Activated naive CD4-positive, alpha-beta T cell treated with anti-CD3 and anti-CD28 coated beads, Interleukin-2, amount 10 ng/mL, durations not matched to agents 7 days and 5 days (primary cell): ENCODE measurements around the gene RIMBP2.
"Not testable (repeated sequence)": the region's sequence is repeated elsewhere in the genome, so short reads cannot be mapped to it uniquely, and the experiment has no call there.

Source experiments
- CTCF ChIA-PET: fragments of 350-600 bp; sonication (Branson Sonifier 250); formaldehyde crosslinking; loops from one replicate; lab custom pipeline; 2021; ENCODE audit warnings: antibody characterized with exemption; lab: Charles Lee
- DNase-seq: peaks from one replicate; pipeline ENCODE4 v3.0.0-alpha.2; 2020
- H3K27ac Mint-ChIP-seq: one replicate; pipeline ENCODE4 v1.8.0; 2021; ENCODE audit warnings: mild to moderate bottlenecking, moderate library complexity, mixed read lengths
- H3K27me3 Mint-ChIP-seq: one replicate; pipeline ENCODE4 v1.8.0; 2021; ENCODE audit warnings: mild to moderate bottlenecking, mixed read lengths
- H3K36me3 Mint-ChIP-seq: one replicate; pipeline ENCODE4 v1.8.0; 2021; ENCODE audit warnings: mixed read lengths
- H3K4me1 Mint-ChIP-seq: one replicate; pipeline ENCODE4 v1.8.0; 2021; ENCODE audit warnings: mixed read lengths
- H3K4me3 Mint-ChIP-seq: one replicate; pipeline ENCODE4 v1.8.0; 2021; ENCODE audit warnings: mild to moderate bottlenecking, moderate library complexity, mixed read lengths
- H3K9me3 Mint-ChIP-seq: one replicate; pipeline ENCODE4 v1.8.0; 2021; ENCODE audit warnings: mixed read lengths

Gene RIMBP2

DNA sequence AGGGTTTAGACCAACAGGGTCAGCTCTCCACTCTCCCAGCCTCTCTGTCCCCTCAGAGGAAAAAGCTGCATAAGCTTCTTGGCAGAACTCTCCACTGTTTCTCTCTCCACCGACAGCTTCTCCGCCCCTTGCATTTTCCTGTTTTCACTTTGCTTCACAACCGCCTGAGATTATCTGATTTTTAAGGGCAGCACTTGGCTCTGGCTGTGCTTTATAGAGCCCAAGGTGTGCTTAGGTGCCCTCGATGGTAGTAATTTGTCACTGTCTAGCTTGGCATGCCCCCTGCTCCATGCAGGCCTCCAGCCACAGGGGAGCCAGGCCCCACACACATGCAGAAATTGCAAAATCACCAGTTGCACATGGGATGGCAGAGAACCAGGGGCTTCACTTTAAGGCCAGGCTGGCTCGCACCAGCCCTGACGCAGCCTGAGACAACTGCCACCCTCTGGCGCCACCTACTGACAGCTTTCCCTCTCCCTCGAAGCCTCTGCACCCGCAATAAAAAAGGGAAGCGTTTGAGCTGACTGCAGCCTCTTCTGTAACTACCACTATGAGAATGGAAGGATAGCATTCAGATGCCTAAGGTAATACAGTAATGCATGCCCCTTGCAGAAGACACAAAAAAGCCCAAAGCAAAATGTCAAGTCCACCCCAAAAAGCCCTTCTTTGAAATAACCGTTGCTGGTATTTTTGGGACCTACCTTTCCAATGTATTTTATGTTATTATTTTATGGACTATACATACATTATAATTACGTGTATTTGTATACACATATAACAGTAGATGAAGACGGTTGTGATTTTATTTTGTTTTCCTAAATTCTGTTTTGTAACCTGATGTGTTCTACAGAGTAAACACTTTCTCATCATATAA, 32.0 kb upstream of the RIMBP2 start:
- Mint-ChIP-seq H3K27ac (no peak overlapping the region), H3K9me3 (no peaks in the 10 kb centered on the region), H3K36me3 (no peaks in the 10 kb centered on the region), H3K4me3 (no peak overlapping the region), H3K27me3 (peaks cover 10% of the 10 kb centered on the region), H3K4me1 (no peaks in the 10 kb centered on the region)
- CTCF ChIA-PET: interaction anchor here (0.6 to 1.3 kb wide), 8 partner anchors 11 to 722 kb away, joined by 3 to 6 read pairs (median 3); no protein-coding TSS in a partner anchor
- DNase-seq: peak; percentile 79

- peaks cover 10% of the 10 kb centered on the region for H3K27me3 Mint-ChIP-seq
- no peak overlapping the region for H3K4me3 Mint-ChIP-seq
- H3K9me3 Mint-ChIP-seq: no peaks in the 10 kb centered on the region
- CTCF ChIA-PET: interaction anchor here (1.3 kb wide), 1 partner anchor 704 kb away, joined by 6 read pairs; no protein-coding TSS in a partner anchor
- H3K36me3 Mint-ChIP-seq: no peaks in the 10 kb centered on the region
- DNase-seq: no peak
- H3K4me1 Mint-ChIP-seq: no peaks in the 10 kb centered on the region
- H3K27ac Mint-ChIP-seq: no peak overlapping the region
Observed at GRCh38 chr12:130746546-130746945, 30.4 kb upstream of the RIMBP2 start.

DNA sequence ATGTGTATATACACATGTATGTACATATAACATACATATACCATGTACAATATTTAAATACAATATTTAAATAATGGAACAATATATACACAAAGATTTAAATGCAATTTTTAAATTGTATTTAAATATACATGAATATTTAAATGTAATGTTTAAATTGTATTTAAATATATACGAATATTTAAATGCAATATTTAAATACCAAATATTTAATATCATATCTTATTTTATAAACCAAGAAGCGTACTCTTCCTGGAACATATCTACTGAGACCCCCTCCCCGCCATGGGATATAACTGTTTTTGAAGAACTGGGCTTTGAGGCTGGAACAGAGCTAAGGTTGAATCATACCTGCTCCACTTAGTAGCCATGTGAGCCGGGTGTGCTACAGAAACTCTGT, 29.8 kb upstream of the RIMBP2 start:
- CTCF ChIA-PET: no interaction called here
- Mint-ChIP-seq H3K4me1 (no peaks in the 10 kb centered on the region), H3K27me3 (peaks cover 10% of the 10 kb centered on the region), H3K4me3 (no peak overlapping the region), H3K9me3 (no peaks in the 10 kb centered on the region), H3K27ac (no peak overlapping the region), H3K36me3 (no peaks in the 10 kb centered on the region)
- DNase-seq: no peak

DNA sequence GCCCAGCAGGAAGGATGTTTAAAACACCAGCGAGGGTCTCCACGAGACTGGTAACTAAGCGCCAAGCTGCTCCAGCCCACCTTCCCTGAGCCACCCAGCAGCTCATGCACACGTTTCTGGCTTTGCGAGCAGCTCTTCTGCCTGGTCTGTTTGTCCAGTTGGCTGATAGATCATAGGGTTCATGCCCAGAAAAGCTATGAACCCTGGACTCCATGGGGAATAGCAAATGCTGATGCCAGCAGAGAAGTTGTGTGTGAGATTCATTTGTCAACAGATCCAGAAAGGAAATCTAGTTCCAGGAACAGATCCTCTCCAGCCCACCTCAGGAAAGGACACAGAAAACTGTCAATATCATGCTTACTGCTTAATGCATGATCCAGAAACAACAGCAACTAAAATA, 28.2 kb upstream of the RIMBP2 start:
- CTCF ChIA-PET: interaction anchor here (0.7 kb wide), 1 partner anchor 1111 kb away, joined by 3 read pairs; no protein-coding TSS in a partner anchor
- H3K27me3 Mint-ChIP-seq: peaks cover 7% of the 10 kb centered on the region
- H3K27ac Mint-ChIP-seq: no peak overlapping the region
- H3K4me1 Mint-ChIP-seq: no peaks in the 10 kb centered on the region
- H3K4me3 Mint-ChIP-seq: no peak overlapping the region
- DNase-seq: no peak
- H3K36me3 Mint-ChIP-seq: no peaks in the 10 kb centered on the region
- H3K9me3 Mint-ChIP-seq: peaks cover under 1% of the 10 kb centered on the region

- Mint-ChIP-seq H3K4me1 (no peaks in the 10 kb centered on the region), H3K27ac (no peak overlapping the region), H3K27me3 (peaks cover 7% of the 10 kb centered on the region), H3K4me3 (no peak overlapping the region), H3K36me3 (no peaks in the 10 kb centered on the region), H3K9me3 (peaks cover 3% of the 10 kb centered on the region)
- DNase-seq: no peak
- CTCF ChIA-PET: no interaction called here
Observed at GRCh38 chr12:130743606-130744005, 27.5 kb upstream of the RIMBP2 start.

DNA sequence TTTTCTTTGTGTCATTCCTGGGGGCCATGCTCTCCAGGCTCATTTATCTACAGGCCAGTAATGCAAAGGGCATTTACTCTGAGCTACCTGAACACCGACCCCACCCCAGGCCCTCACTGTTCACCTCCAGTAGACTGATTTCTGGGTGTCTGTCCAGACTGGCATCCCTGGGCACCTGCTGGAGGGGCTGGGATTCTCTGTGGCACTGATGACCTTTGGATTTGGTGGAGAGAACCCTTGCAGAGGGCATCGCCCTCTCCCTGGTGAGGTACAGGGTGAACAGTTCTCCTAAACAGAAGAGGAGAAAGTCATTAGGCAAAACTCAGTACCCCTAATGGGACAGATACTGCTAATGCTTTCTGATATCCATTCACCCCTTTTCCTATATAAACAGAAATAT, 27.1 kb upstream of the RIMBP2 start:
- H3K4me1 Mint-ChIP-seq: no peaks in the 10 kb centered on the region
- no peak overlapping the region for H3K4me3 Mint-ChIP-seq
- DNase-seq: no peak
- H3K27ac Mint-ChIP-seq: no peak overlapping the region
- H3K27me3 Mint-ChIP-seq: peaks cover 7% of the 10 kb centered on the region
- CTCF ChIA-PET: no interaction called here
- H3K9me3 Mint-ChIP-seq: peaks cover 3% of the 10 kb centered on the region
- no peaks in the 10 kb centered on the region for H3K36me3 Mint-ChIP-seq

DNA sequence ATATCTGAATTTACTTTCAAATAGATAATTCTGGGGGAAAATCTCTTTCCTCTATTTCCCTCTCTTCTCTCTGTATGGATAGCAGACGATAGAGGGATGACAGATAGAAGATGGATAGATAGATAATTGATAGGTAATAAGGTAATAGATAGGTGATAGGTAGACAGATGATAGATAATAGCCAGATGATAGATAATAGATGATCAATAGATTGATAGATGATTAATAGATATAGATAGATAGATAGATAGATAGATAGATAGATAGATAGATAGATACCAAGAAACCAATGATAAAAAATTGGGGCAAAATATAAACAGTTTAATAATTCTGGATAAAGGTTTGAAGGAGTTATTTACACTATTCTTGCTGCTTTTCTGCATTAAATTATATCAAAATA, 26.6 kb upstream of the RIMBP2 start:
- no peaks in the 10 kb centered on the region for H3K36me3 Mint-ChIP-seq
- peaks cover 3% of the 10 kb centered on the region for H3K9me3 Mint-ChIP-seq
- peaks cover 2% of the 10 kb centered on the region for H3K27me3 Mint-ChIP-seq
- no peaks in the 10 kb centered on the region for H3K4me1 Mint-ChIP-seq
- no peak overlapping the region for H3K27ac Mint-ChIP-seq
- CTCF ChIA-PET: no interaction called here
- no peak overlapping the region for H3K4me3 Mint-ChIP-seq
- DNase-seq: no peak

GRCh38 chr12:130742112-130742511, 26.0 kb upstream of the RIMBP2 start:
- H3K4me3 Mint-ChIP-seq: no peak overlapping the region
- no peak for DNase-seq

GRCh38 chr12:130739571-130739970, 23.5 kb upstream of the RIMBP2 start:
- H3K4me3 Mint-ChIP-seq: no peak overlapping the region
- no peak for DNase-seq
- CTCF ChIA-PET: no interaction called here
- no peaks in the 10 kb centered on the region for H3K4me1 Mint-ChIP-seq
- no peak overlapping the region for H3K27ac Mint-ChIP-seq
- H3K27me3 Mint-ChIP-seq: peaks cover 4% of the 10 kb centered on the region
- peaks cover 3% of the 10 kb centered on the region for H3K9me3 Mint-ChIP-seq
- no peaks in the 10 kb centered on the region for H3K36me3 Mint-ChIP-seq

More at GRCh38 chr12:130742112-130742511, 26.0 kb upstream of the RIMBP2 start:
- Mint-ChIP-seq H3K27ac (no peak overlapping the region), H3K4me1 (no peaks in the 10 kb centered on the region), H3K9me3 (peaks cover 3% of the 10 kb centered on the region), H3K36me3 (no peaks in the 10 kb centered on the region), H3K27me3 (peaks cover under 1% of the 10 kb centered on the region)
- CTCF ChIA-PET: no interaction called here

- H3K27me3 Mint-ChIP-seq, DNase-seq, H3K4me3 Mint-ChIP-seq, H3K4me1 Mint-ChIP-seq, H3K9me3 Mint-ChIP-seq, H3K36me3 Mint-ChIP-seq, CTCF ChIA-PET, H3K27ac Mint-ChIP-seq: not testable (repeated sequence)
Observed at GRCh38 chr12:130738403-130738802, 22.3 kb upstream of the RIMBP2 start.

- H3K27me3 Mint-ChIP-seq: peaks cover 4% of the 10 kb centered on the region
- no peaks in the 10 kb centered on the region for H3K4me1 Mint-ChIP-seq
- CTCF ChIA-PET: interaction anchor here (1.1 kb wide), 1 partner anchor 10 kb away, joined by 4 read pairs; no protein-coding TSS in a partner anchor
- DNase-seq: no peak
- H3K27ac Mint-ChIP-seq: no peak overlapping the region
- no peaks in the 10 kb centered on the region for H3K36me3 Mint-ChIP-seq
- peaks cover 3% of the 10 kb centered on the region for H3K9me3 Mint-ChIP-seq
- H3K4me3 Mint-ChIP-seq: no peak overlapping the region
Observed at GRCh38 chr12:130737731-130738130, 21.6 kb upstream of the RIMBP2 start.

DNA sequence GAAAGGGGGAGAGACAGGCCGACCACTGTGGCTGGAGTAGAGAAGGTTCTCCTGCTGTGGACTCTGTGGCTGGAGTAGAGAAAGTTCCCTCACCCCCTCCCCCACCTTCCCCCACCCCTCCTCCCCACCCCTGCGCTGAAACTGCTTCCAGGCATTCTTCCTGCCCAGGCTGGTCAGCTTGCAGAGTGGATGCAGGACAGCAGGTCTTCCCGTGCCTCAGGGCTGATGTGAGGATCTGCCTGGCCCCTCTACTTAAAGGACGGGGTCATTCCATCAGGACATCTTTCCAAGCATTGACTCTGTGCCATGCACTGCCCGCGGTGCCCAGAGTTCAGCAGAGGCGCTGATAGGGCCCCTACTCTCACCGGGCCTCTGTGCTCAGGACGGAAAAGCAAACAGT, 13.2 kb upstream of the RIMBP2 start:
- H3K9me3 Mint-ChIP-seq: peaks cover 4% of the 10 kb centered on the region
- DNase-seq: no peak
- H3K4me1 Mint-ChIP-seq: no peaks in the 10 kb centered on the region
- no peaks in the 10 kb centered on the region for H3K27me3 Mint-ChIP-seq
- H3K4me3 Mint-ChIP-seq: no peak overlapping the region
- H3K36me3 Mint-ChIP-seq: no peaks in the 10 kb centered on the region
- H3K27ac Mint-ChIP-seq: no peak overlapping the region
- CTCF ChIA-PET: no interaction called here

DNA sequence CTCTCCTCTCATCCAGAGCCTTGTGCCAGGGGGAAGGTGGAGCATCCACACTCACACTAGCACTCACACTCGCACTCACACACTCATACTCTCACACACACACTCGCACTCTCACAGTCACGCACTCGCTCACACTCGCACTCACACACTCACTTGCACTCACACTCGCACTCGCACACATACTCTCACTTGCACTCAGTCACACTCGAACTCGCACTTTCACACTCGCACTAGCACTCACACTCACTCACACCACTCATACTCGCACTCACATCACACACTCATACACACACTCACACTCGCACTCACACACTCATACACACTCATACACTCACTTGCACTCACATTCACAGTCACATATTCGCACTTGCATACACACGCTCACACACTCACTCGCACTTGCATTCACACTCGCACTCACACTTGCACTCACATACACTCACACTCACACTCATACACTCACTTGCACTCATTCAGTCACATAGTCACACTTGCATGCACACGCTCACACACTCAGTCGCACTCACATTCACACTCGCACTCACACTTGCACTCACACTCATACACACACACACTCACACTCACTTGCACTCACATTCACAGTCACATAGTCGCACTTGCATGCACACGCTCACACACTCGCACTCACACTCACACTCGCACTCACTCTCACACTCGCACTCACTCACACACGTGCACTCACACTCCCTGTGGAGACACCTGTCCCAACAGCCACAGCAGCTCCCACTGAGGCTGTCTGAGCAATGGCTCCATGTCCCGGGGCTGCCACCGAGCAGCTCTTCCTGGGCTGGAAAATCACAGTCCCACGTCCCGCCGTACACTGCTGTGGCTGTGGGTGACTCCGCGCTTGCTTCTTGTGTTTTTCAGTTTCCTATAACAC, 12.3 kb upstream of the RIMBP2 start:
- no peaks in the 10 kb centered on the region for H3K36me3 Mint-ChIP-seq
- H3K4me3 Mint-ChIP-seq: no peak overlapping the region
- H3K27ac Mint-ChIP-seq: no peak overlapping the region
- H3K4me1 Mint-ChIP-seq: no peaks in the 10 kb centered on the region
- no peaks in the 10 kb centered on the region for H3K27me3 Mint-ChIP-seq
- H3K9me3 Mint-ChIP-seq: peaks cover 7% of the 10 kb centered on the region
- CTCF ChIA-PET: no interaction called here
- no peak for DNase-seq

DNA sequence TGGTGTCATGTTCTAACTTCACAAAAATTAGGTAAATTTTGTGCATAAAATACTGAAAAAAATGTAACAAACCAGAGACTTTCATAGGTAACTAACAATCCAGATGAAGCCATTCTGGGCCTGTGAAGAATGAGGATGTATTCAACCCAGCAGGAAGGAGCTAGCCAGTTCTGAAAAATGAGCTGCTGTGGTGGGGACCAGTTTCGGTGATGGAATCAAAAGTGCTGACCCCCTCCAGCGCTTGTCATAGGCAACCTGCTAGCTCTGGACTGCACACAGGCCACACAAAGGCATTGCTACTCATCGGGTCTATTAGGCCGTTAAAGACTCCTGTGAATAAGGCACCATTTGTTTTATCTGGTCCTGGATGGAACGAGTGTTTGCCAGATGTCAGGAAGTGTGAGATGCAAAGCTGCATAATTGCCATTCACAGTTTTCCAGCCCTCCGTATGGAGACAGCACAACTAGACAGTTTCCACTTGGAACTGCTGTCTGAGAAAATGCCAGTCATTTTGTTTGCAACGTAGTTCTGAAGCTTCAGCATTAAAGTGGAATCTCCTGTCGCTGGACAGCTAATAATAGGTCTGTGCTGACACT, 3.3 kb upstream of the RIMBP2 start:
- Mint-ChIP-seq H3K36me3 (peaks cover 3% of the 10 kb centered on the region), H3K4me1 (peaks cover 2% of the 10 kb centered on the region), H3K27me3 (peaks cover 39% of the 10 kb centered on the region), H3K4me3 (no peak overlapping the region), H3K27ac (no peak overlapping the region), H3K9me3 (peaks cover 17% of the 10 kb centered on the region)
- CTCF ChIA-PET: no interaction called here
- DNase-seq: no peak
